ENCODE results near the gene LHFPL3.

- no peak for TF ChIP-seq CTCF (IDR thresholded peaks at IDR 0.05)
- TF ChIP-seq POLR2A (IDR thresholded peaks at IDR 0.05), result no peak
Observed at GRCh38 chr7:104294291-104294690, 34.1 kb upstream of the LHFPL3 start.

Measured in esophagus squamous epithelium (tissue), 4 donors.